Neuronal stem cell (in vitro differentiated cells): ENCODE measurements around the gene PI3.

ENCODE experiments used
- DNase-seq: peaks from one replicate; pipeline ENCODE4 v3.0.0-alpha.2; 2013; ENCODE audit warnings: low spot score
- H2AFZ ChIP-seq: one replicate; pipeline ENCODE4 v1.6.1; 2013; ENCODE audit warnings: mild to moderate bottlenecking, low read length, inconsistent platforms
- H2AK5ac ChIP-seq: 2 replicates; pipeline ENCODE4 v1.6.1; 2013; ENCODE audit warnings: low read depth, mild to moderate bottlenecking, inconsistent platforms, low read length, moderate library complexity, mixed read lengths
- H2BK120ac ChIP-seq: 2 replicates; pipeline ENCODE4 v1.6.1; 2013; ENCODE audit warnings: low read depth, mild to moderate bottlenecking, inconsistent platforms, low read length, moderate library complexity, mixed read lengths
- H2BK12ac ChIP-seq: one replicate; pipeline ENCODE4 v1.6.1; 2013; ENCODE audit warnings: low read length, inconsistent platforms
- H2BK15ac ChIP-seq: 2 replicates; pipeline ENCODE4 v1.6.1; 2013; ENCODE audit warnings: mild to moderate bottlenecking, low read length, inconsistent platforms, mixed read lengths
- H2BK5ac ChIP-seq: one replicate; pipeline ENCODE4 v1.6.1; 2013; ENCODE audit warnings: inconsistent platforms, mild to moderate bottlenecking, low read length, moderate library complexity
- H3K14ac ChIP-seq: one replicate; pipeline ENCODE4 v1.6.1; 2013; ENCODE audit warnings: low read length, inconsistent platforms
- H3K18ac ChIP-seq: 2 replicates; pipeline ENCODE4 v1.6.1; 2013; ENCODE audit warnings: low read length, inconsistent platforms
- H3K23ac ChIP-seq: 2 replicates; pipeline ENCODE4 v1.6.1; 2013; ENCODE audit warnings: low read depth, mild to moderate bottlenecking, mixed read lengths, low read length, inconsistent platforms; ENCODE audit not compliant: poor library complexity
- H3K27ac ChIP-seq: replicated peaks from 3 replicates; pipeline ENCODE4 v1.5.1; 2013; ENCODE audit warnings: low read length, inconsistent platforms
- H3K27me3 ChIP-seq, 3 experiments: 2 replicates each; pipeline ENCODE4 v1.6.1; 2013; ENCODE audit warnings: low read length in 3 of 3, mild to moderate bottlenecking in 2 of 3, inconsistent platforms in 1 of 3, low read depth in 1 of 3, mixed read lengths in 1 of 3, moderate library complexity in 1 of 3; ENCODE audit not compliant: control insufficient read depth in 3 of 3, insufficient read depth in 3 of 3
- H3K36me3 ChIP-seq, 2 donors: replicated peaks in 1 of 2; 2 replicates each; pipeline ENCODE4 v1.6.1; 2013; ENCODE audit warnings: low read length in 2 of 2; ENCODE audit not compliant: control insufficient read depth in 2 of 2, insufficient read depth in 2 of 2
- H3K4ac ChIP-seq: 2 replicates; pipeline ENCODE4 v1.6.1; 2013; ENCODE audit warnings: inconsistent platforms, mild to moderate bottlenecking, low read length, moderate library complexity
- H3K4me1 ChIP-seq, 2 donors: 1 replicate in 1 of 2; 2 replicates in 1 of 2; pipeline ENCODE4 v1.6.1; 2013; ENCODE audit warnings: low read length in 2 of 2, low read depth in 1 of 2; ENCODE audit not compliant: control insufficient read depth in 2 of 2, insufficient read depth in 1 of 2
- H3K4me2 ChIP-seq: one replicate; pipeline ENCODE4 v1.6.1; 2013; ENCODE audit warnings: mild to moderate bottlenecking, low read length, inconsistent platforms; ENCODE audit not compliant: insufficient read depth, poor library complexity, severe bottlenecking
- H3K4me3 ChIP-seq, 2 donors: 2 replicates each; pipeline ENCODE4 v1.5.1; 2013; ENCODE audit warnings: low read length in 2 of 2, mild to moderate bottlenecking in 2 of 2, inconsistent platforms in 1 of 2, moderate library complexity in 1 of 2
- H3K79me1 ChIP-seq: one replicate; pipeline ENCODE4 v1.6.1; 2013; ENCODE audit warnings: low read depth, mild to moderate bottlenecking, inconsistent platforms, low read length, moderate library complexity
- H3K9ac ChIP-seq: one replicate; pipeline ENCODE4 v1.6.1; 2013; ENCODE audit warnings: mild to moderate bottlenecking, low read depth, low read length, inconsistent platforms; ENCODE audit not compliant: poor library complexity
- H3K9me3 ChIP-seq, 2 donors: replicated peaks in 1 of 2; 2 replicates each; pipeline versions ENCODE3 to v1.6.1; 2013; ENCODE audit warnings: low read length in 2 of 2, mild to moderate bottlenecking in 2 of 2, inconsistent platforms in 1 of 2, low read depth in 1 of 2, mixed read lengths in 1 of 2, moderate library complexity in 1 of 2; ENCODE audit not compliant: control insufficient read depth in 2 of 2, insufficient read depth in 1 of 2
- H4K8ac ChIP-seq: one replicate; pipeline ENCODE4 v1.6.1; 2013; ENCODE audit warnings: low read depth, mild to moderate bottlenecking, inconsistent platforms, low read length, moderate library complexity
- H4K91ac ChIP-seq: one replicate; pipeline ENCODE4 v1.6.1; 2013; ENCODE audit warnings: low read length, low read depth, mild to moderate bottlenecking, inconsistent platforms; ENCODE audit not compliant: poor library complexity
- WGBS, 2 donors: extraction: QIAGEN DNeasy Blood & Tissue Kit; methylation state at CpG; one replicate each; pipeline ENCODE4 v1.1.7; 2013; ENCODE audit warnings: missing lambda C conversion rate in 2 of 2, mixed read lengths in 1 of 2; ENCODE audit not compliant: insufficient read length in 2 of 2, insufficient replicate concordance in 1 of 2; ENCODE audit errors: extremely low coverage in 2 of 2; 5-methylcytosine and 5-hydroxymethylcytosine counted together

The PI3 gene

DNA sequence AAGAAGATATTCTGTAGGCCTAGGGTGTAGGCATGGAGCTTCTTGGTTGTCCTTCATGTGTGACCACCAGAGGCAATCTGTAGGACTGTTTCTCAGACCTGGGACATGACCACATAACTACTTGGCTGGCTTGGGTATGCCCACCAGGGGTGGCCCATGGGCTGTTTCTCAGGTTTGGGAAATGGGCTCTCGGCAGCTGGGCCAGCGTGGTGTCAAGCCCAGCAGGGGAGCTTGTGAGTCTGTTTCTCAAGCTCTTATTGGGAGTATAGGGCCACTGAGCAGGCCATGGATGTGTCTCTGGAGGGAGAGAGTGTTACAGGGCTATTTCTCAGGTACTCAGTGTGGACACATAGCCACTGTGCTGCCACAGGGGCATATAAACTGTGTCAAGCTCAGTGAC is 43.9 kb downstream of the PI3 start:
- Histone ChIP-seq H3K79me1 (no peaks in the 10 kb centered on the region), H3K27ac (no peak overlapping the region), H3K18ac (no peak overlapping the region), H3K4me1 (no peaks in the 10 kb centered on the region), H2AFZ (no peak overlapping the region), H3K36me3 (no peaks in the 10 kb centered on the region), H2BK12ac (no peak overlapping the region), H3K27me3 (no peaks in the 10 kb centered on the region), H2AK5ac (no peak overlapping the region), H3K23ac (no peak overlapping the region), H4K91ac (no peak overlapping the region), H2BK120ac (no peak overlapping the region), H3K4ac (no peak overlapping the region), H3K14ac (no peak overlapping the region), H3K9me3 (no peaks in the 10 kb centered on the region), H2BK15ac (no peak overlapping the region), H3K4me2 (no peak overlapping the region), H4K8ac (no peak overlapping the region), H2BK5ac (no peak overlapping the region), H3K9ac (no peak overlapping the region), H3K4me3 (no peak overlapping the region)
- DNase-seq = no peak
- WGBS, 2 donors = no CpG with 5 or more reads among the region's 2 CpGs

DNA sequence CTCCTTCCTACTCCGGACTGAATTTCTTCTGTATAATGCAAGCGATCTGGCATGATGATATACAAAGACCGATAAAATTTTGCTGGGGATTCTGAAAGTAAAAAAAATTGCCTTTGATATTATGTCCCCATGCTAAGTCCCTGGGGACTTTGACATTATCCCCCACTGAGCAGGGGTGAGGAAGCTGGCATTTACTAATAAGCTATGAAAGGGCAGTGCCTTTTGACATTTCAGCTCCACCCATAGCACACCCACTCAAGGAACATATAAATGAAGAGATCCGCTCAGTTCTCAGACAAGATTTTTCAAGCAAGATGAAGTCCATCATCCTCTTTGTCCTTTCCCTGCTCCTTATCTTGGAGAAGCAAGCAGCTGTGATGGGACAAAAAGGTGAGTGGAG is 46.4 kb downstream of the PI3 start, which contains the start of gene SEMG2:
Gene SEMG2 (plus strand): TSS at position 298 of the 400 bp plus-strand sequence. CDS start 17 bp downstream, at position 315.
- WGBS, 2 donors = no CpG with 5 or more reads among the region's 4 CpGs
- Histone ChIP-seq H3K14ac (no peak within 1 kb of the TSS), H2AFZ (no peak within 1 kb of the TSS), H3K4ac (no peak within 1 kb of the TSS), H3K23ac (no peak within 1 kb of the TSS), H3K9me3 (no peaks in the 10 kb centered on the region), H3K36me3 (no peaks in the 10 kb centered on the region), H3K27ac (no peak within 1 kb of the TSS), H2BK15ac (no peak within 1 kb of the TSS), H4K91ac (no peak within 1 kb of the TSS), H3K79me1 (no peaks in the 10 kb centered on the region), H3K4me1 (no peaks in the 10 kb centered on the region), H3K9ac (no peak within 1 kb of the TSS), H2BK120ac (no peak within 1 kb of the TSS), H3K4me3 (no peak within 1 kb of the TSS), H2BK5ac (no peak within 1 kb of the TSS), H3K4me2 (no peak within 1 kb of the TSS), H4K8ac (no peak within 1 kb of the TSS), H2AK5ac (no peak within 1 kb of the TSS), H3K18ac (no peak within 1 kb of the TSS), H2BK12ac (no peak within 1 kb of the TSS), H3K27me3 (no peaks in the 10 kb centered on the region)
- no peak for DNase-seq

GRCh38 chr20:45223136-45223535 is 48.4 kb downstream of the PI3 start:
- Histone ChIP-seq H3K9me3 (no peaks in the 10 kb centered on the region), H2AFZ (no peak overlapping the region), H4K91ac (no peak overlapping the region), H3K79me1 (no peaks in the 10 kb centered on the region), H3K27ac (no peak overlapping the region), H3K18ac (no peak overlapping the region), H3K27me3 (no peaks in the 10 kb centered on the region), H3K36me3 (no peaks in the 10 kb centered on the region), H3K23ac (no peak overlapping the region), H4K8ac (no peak overlapping the region), H2BK120ac (no peak overlapping the region), H2BK5ac (no peak overlapping the region), H3K9ac (no peak overlapping the region), H3K4me3 (no peak overlapping the region), H3K4me2 (no peak overlapping the region), H2AK5ac (no peak overlapping the region), H2BK15ac (no peak overlapping the region), H3K4me1 (no peaks in the 10 kb centered on the region), H3K4ac (no peak overlapping the region), H3K14ac (no peak overlapping the region), H2BK12ac (no peak overlapping the region)
- DNase-seq = no peak
